COLO829 (cell line): Measurements from ENCODE around the gene BST1.

ENCODE experiments used
- DNase-seq: peaks from one replicate; pipeline ENCODE4 v3.0.0; 2012; ENCODE audit warnings: low spot score

The BST1 gene

DNA sequence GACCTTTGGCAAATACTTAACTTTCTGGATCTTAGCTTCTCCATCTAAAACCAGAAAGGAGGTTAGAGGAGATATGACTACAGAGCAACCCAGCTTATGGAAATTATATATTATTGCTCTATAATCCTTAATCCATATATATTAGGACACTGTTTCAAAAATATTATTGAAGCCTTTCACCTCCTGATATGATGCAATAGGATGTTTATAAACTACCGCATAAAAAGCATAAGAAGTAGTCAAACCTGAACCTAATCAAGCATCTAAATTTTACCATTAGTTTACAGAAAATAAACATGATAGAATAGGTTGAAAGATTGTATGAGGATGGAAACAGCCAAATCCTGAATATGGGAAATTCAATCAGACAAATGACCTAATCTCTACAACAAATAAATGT is 26.8 kb upstream of the BST1 start:
- no peak for DNase-seq

DNA sequence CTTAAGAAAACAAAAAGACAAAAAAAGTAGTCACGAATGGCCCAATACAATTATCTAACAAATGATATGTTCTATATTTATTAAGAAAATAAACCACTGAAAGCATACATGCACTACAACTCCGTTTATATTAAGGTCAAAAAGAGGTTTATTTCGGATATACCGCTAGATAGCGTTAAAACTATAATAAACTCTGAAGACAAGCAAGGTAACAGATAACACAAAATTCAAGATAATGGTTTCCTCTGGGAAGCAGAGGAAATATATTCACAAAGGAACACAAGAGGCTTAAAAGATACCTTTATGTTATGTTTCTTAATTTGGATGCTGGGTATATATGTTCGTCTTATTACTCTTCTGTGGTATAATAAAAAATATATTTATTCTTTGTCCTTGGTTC is 26.0 kb upstream of the BST1 start:
- no peak for DNase-seq

DNA sequence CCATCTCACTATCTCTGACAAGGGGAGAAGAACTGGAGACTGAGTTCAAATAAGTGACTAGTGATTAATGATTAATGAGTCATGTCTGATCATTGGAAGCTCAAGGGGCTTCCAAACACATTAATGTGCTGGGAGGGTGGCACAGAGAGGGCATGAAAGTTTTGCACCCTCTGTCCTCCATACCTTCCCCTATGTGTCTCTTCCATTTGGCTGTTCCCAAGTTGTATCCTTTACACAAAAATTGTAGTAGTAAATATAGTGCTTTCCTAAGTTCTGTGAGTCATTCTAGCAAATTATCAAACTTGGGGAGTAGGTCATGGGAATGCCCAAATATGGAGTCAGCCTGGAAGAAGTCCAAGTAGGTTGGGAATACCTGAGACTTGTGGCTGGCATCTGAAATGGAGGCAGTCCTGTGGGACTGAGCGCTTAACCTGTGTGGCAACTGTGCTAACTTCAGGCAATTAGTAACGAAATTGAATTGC is 25.3 kb upstream of the BST1 start:
- DNase-seq = no peak

DNA sequence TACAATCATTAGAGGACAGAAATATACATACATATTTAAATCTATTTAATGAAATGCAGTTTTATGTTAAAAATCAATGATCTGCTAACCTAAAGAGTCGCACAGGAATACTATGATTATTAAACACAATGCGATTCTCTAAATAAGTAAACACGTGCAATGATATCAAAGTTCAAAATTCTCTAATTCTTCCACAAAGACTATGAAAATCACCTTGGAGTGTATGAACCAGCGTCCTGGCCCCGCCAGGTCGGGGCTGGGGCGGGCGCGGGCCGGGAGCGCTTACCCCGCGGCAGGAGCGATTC is 21.8 kb upstream of the BST1 start:
- DNase-seq = no peak

DNA sequence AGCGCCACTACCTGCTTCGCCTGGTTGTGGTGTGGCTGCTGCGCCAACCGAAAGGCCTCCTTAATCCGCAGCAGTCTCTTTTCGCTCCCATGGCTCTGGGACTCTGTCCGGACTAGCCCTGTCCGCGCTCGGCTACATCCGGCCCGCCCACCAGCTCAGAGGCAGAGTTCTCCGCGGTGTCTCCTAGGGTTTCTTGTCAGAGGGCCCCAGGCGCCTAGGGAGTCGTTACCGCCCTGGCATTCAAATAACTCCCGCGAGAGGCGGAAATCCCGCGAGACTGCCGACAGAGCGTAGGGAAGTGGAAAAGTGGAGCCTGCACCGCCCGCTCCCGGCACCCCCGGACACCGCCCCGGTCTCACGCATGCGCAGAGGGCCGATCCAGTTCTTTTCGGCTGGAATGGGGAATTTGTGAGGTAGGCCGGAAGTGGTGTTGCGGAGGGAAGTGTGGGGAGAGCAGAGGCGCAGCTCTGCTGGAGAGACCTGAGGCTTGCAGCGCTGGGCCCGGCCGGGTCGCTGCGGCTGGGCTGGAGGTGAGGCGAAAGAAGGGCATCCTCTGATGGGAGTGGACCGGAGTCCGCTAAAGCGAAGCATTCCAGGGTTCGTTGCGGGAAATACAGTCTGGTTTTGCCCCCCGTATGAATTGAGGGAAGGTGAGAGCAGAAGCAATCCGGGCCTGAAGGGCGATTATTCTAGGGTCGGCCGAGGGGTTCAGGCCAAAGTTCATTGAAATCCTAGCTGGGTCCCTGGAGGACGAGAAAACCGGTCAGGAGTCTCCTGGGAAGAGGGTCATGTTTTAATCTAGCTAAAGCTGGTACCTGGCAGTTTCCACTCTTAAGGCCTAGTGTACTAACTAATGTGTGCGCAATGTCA is 21.3 kb upstream of the BST1 start, which contains the start of gene FAM200B:
FAM200B (plus strand) TSS at position 456 of the 870 bp plus-strand sequence. CDS start 5,151 bp downstream, outside the sequence.
- peak; percentile 96 for DNase-seq

DNA sequence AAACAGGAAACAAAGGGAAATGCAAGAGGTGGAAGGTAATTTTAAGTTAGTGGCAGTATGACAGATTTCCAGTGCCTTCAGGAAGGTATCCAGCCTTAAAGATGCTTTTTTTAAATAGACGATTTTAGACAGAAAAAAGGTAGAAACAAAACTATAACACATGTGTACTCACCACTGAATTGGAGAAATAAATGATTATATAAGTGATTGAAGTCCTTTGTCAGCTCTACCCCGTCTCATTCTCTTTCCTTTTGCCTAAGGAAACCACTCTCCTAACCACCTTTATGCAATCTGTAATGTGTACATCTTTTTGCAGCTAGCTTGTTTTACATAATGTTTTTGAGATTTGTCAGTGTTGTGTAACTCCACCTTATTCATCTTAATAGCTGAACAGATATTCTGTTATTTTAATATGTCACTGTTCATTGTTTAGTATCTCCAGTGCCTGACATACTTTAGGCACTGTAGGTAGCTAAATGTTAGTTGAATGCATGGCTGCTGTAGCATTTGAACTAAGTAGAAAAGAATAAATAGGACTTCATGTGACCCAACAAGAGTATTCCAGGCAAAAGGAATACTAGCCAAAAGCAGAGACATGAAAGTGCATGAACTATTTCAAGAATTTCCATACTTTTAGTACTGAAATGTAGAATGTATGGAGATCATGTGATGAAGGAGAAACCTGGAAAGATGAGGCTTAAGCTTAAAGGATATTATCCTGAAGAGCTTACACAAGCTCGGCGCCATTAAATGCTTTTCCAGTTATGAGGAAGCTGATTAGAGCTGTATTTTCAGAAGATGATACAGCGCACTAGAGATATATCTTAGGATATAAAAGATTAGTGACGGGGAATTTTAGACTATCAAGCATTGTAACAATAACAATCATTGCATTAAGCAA is 20.4 kb upstream of the BST1 start:
- no peak for DNase-seq

DNA sequence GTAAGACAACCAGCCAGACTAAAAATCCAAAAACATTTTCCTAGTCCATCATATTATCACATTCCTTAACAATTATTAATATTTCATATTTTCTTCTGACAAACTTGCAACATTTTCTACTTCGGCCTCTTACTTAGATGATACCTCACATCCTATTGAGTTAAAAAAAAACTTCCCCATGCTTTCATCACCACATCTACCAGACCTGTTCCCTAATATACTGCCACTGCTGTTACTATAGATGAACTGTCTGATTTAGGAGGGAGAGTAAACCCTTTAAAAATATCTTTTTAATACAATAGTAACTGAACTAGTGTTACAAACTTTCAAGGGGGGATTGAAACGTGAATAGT is 19.7 kb upstream of the BST1 start:
- no peak for DNase-seq

DNA sequence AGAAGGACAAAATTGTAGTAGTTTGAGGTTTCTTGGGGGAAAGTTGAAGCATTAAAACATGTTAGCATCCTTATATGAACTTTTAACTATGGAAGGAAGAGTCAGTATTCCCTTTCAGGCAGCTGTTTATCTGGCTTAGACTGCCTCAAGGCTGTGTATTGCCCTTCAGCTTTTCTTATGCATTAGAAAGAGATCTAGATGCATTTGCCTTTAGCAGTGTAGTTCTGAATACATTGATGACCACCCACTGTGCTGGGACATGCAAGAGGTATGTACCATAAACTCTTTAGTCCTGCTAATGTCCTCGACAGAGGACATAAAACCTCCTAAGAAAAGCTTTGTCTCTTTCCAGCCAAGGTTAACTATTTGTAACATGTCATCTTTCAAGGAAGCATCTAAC is 18.4 kb upstream of the BST1 start:
- DNase-seq = no peak

DNA sequence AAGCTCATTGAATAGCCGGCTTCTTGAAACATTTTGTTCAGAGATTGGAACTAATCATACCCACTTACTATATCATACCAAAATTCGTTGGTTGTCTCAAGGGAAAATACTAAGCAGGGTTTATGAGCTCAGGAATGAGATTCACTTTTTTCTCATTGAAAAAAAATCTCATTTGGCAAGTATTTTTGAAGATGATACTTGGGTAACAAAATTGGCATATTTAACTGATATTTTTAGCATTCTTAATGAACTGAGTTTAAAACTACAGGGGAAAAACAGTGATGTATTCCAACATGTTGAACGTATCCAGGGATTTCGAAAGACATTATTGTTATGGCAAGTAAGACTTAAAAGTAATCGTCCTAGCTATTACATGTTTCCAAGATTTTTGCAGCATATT is 14.8 kb upstream of the BST1 start:
- DNase-seq = no peak

DNA sequence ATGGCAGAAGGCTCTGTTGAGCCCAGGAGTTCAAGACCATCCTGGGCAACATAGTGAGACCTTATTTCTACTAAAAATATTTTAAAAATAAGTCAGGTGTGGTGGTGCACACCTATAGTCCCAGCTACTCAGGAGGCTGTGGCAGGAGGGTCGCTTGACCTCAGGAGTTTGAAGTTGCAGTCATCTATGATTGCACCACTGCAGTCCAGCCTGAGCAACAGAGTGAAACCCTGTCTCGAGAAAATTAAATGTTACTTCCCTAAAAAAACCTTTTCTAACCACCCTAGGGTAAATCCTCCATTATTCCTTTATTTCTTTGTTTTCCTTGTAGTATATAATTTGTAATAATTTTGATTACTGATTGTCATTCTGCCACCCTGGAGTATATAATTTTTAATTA is 13.3 kb upstream of the BST1 start:
- DNase-seq = no peak

DNA sequence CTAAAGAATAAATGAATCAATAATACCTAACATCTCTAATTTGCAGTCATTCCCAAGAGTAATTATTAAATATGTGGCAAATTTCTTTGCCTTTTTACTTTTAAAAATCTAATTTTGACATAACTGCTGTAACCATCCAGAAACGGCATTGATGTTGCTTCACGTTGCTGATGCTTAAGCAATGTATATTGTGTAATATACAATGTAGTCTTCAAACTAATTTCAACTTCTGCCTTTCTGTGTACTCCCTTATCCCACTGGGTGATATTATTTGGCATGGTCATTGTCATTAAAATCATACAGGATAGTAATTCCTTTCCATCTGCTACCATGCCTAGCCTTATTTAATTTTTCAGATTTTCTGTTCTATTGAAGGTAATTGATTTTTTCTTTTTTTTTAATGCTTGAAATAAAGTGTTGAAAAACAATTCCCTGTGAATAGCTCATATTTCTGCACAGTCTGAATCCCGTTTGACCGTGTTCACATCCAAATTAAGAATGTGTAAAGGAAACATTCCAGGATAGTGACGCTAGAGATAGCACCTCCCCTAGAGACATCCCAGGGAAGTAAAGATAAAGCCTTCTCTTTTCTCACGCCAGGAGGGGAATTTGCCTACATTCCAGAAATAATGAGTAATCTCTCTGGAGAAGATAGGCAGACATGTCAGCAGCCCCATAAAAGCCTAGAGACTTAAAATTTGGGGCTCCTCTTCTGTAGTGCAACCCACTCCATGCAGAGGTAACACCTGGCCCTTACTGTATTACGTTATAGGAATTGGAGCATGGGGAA is 12.7 kb upstream of the BST1 start:
- DNase-seq = peak; percentile 61

DNA sequence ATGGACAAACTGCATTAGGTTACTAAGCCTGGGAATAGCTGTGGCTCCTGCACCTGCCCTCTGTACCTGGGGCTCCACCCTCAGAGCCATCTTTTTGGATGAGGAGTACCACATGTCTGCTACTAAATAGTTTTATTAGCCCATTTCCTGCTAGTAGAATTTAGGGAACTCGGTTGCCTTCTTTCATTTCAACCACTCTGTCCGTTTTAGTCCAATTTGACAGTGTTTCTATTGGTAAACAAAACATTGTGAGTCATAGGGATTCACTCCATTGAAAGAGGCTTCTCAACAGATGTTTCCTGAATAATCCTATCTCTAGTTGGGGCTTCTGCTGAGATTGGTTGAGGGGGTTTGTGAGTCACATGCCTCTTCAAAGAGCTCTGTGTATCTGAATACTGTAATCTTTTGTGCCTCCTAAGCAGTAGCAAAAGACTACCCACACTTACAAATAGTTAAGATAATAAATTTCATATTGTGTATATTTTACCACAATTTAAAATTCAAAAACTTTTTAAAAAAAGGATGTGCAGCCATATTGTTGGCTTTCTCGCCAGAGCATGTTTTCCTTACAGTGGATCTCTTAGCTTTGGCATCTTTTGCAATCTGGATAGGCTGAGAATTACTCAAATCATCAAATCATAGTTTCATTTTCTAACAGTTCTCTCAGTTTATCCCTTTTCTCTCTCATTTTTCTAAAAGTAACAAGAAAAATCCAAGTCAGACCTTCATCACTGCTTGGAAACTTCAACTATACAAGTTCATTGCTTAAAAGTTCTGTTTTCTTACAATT is 11.3 kb upstream of the BST1 start:
- peak; percentile 39 for DNase-seq

DNA sequence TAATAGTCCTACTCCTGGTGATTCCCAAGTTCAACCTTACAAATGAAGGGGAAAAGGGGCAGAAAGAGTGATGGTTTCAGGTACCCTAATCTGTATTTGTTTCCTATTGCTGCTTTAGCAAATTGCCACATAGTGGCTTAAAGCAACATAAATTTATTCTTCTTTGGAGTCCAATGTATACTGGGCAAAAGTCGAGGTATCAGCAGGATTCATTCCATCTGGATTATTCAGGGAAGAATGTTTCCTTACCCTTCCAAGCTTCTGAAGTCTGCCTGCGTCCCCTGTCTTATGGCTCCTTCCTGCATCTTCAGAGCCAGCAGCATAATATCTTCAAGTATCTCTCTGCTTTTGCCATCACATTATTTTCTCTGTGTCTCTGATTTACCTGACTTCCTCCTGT is 10.3 kb upstream of the BST1 start:
- no peak for DNase-seq

DNA sequence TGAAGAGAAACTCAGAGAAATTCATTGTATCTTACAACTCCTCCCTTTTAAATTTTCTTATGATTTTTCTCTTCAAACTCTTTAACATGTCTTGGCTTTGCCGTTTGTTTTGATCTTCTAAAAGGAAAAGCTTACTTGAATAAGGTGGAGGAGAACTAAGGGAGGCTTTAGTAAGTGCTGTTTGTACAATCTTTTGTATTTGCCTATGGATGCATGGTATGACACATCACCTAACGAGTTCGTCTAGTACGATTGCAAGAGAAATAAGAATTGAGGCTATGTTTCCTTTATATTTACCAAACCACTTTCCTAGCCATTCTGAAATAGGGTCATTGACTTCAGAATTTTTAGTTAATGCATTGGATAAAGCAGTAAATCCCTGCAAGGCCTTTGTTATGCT is 8.4 kb upstream of the BST1 start:
- DNase-seq = no peak

DNA sequence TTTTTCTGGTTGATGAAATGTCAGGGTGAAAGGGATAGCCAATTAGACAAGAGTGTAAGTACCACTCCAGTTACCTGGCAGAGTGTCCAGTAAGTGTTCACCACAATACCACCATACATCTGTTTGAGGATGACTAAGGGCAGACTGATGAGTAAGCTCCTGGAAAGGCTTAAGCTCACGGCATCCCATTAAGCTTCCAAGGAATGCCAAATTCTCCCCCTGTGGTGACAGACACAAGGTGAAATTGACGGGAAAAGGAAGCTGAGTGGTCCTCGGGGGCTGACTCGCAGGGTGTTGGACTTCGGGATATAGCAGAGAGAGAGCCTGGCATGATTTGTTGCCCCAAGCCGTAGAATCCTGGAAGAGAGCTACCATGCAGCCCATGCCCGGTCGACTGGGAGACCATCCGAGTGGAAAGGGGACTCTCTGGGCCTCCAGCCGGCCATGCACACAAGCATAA is 7.6 kb upstream of the BST1 start:
- DNase-seq = peak; percentile 57

DNA sequence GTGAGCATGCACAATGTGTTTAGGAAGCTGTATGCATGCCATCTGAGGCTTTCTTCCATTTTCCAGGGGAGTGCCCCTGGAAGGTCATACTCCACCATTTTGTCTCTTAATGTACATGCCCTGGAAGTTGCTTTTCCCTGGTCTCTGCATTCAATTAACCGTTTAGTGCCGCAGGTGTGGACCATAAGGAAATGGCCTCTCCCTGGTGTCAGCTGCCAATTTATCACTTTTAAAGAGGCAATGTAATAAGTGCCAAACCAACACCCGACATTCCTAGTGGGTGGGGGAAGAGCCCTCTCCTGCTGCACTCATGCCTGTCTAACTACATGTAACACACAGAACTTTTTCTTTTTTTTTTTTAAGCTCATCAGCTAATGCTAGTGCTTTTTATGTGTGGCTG is 7.1 kb upstream of the BST1 start:
- DNase-seq = no peak

DNA sequence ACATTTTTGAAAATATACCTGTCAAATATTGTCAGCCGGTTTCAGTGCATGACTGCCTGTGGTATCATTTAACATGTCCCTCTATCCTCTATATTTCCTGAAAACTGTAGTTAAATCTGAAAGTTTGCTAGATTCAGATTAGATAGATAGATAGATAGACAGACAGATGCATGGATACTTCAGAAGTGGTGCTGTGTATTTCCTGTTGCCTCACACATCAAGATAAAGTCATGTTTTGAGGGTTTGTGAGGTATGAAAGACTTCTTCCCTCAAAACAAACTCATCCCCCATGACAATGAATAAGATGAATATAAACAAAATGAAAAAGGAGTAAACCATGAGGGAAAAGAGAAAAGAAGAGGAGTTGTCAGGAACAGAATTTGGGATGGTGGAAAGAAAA is 6.0 kb upstream of the BST1 start:
- DNase-seq = no peak

DNA sequence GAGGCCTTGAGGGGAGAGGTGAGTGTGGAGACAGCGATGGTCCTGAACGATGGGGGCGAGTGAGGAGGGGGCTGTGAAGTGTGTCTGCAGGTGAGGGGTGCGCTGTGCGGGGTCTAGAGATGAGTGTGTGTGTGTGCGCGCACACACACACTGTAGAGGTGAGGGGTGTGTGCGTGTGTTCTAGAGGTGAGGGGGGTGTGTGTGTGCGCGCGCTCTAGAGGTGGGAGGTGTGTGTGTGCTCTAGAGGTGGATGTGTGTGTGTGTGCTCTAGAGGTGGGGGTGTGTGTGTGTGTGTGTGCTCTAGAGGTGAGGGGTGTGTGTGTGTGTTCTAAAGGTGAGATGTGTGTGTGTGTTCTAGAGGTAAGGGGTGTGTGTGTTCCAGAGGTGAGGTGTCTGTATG is 574 bp downstream of the BST1 start:
- no peak for DNase-seq

DNA sequence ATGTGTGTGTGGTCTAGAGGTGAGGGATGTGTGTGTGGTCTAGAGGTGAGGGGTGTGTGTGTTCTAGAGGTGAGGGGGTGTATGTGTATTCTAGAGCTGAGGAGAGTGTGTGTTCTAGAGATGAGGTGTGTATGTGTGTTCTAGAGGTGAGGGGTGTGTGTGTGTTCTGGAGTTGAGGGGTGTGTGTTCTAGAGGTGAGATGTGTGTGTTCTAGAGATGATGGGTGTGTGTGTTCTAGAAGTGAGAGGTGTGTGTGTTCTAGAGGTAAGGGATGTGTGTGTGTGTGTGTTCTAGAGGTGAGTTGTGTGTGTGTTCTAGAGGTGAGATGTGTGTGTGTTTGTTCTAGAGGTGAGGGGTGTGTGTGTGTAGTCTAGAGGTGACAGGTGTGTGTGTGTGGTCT is 1.3 kb downstream of the BST1 start:
- DNase-seq = no peak

DNA sequence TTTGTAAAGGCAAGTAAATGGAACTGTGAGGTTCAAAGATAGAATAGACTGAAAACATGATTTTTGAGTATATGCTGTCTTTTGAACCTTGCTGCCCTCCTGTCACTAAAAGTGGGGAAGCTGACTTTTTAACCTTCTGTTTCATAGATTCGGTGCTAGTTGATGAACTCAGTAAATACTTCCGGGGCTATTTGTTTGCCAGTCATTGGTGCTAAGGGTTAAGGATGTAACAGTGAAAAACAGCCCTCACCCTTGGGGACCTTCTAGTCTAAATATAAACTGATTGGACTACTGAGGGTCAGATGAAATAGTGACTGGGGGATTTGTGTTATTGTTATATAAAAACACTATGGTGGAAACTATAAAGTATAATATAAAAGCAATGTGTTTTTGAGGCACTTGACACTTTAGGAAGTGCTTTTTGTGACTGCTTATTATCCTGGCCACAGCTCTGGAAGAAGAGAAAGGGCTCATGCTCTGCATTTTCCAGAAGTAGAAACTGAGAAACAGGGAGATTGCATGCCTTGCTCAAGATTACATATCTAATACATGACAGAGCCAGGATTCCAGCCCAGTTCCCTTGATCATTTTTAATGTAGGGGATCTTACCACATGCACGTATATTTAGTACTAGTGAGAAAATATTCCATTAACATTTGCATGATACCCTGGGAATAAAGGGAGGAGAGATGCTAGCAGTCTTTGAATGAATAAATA is 3.9 kb downstream of the BST1 start:
- DNase-seq = no peak

DNA sequence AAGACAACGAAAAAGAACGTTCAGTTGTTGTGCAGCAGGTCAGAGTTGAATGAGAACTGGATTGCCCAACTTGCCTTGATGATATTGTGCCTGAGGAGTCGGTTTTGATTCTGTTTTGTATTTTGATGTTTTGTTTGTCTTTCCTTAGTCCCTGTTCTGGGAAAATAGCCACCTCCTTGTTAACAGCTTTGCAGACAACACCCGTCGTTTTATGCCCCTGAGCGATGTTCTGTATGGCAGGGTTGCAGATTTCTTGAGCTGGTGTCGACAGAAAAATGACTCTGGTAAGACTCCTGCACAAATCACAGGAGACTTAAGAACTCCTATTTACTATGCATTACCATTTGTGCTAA is 4.5 kb downstream of the BST1 start:
- DNase-seq = no peak
